Measurements from ENCODE around the gene PTHLH. TPM values are rescaled to one million over a fixed set of nuclear protein-coding genes. Genes with fewer than 3 reads are reported as not detected.

The PTHLH gene
- total RNA-seq, 1 donor from 2014 or later: 6.5 TPM

DNA sequence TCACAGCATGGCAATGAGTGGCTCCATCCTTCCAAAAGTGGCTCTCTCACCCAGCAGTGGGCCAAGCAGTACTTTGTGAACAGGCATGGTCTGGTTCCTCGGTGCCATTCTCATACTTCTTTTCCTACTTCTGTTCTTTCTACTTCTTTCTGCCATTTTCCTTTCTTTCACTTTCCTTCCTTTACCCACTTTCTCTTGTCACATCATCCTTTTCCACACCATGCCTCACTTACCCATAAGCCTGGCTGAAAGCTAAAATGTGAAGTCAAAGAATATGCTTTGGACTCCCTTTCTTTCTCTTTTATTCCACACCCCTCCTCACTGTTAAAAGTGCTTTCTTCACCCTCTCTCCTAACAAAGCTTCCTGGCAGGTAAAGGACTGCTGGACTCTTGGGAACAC, 57.0 kb downstream of the PTHLH start:
- H3K9me3 Mint-ChIP-seq: peaks cover 12% of the 10 kb centered on the region
- peaks cover 11% of the 10 kb centered on the region for H3K4me1 Mint-ChIP-seq
- H3K4me3 Mint-ChIP-seq: no peak overlapping the region
- no peak for TF ChIP-seq CTCF (IDR thresholded peaks at IDR 0.05; ENCODE audit: unreplicated experiment)
- H3K27ac Mint-ChIP-seq: no peak overlapping the region
- H3K27me3 Mint-ChIP-seq (ENCODE audit: low read depth): no peaks in the 10 kb centered on the region
- no peaks in the 10 kb centered on the region for H3K36me3 Mint-ChIP-seq
- DNase-seq (ENCODE audit: low spot score in 2 of 2, unreplicated experiment in 2 of 2): no peak

GRCh38 chr12:27915021-27915420, 57.5 kb downstream of the PTHLH start:
- H3K4me1 Mint-ChIP-seq: peaks cover 11% of the 10 kb centered on the region
- H3K9me3 Mint-ChIP-seq: peaks cover 12% of the 10 kb centered on the region
- H3K4me3 Mint-ChIP-seq: no peak overlapping the region
- TF ChIP-seq CTCF (IDR thresholded peaks at IDR 0.05; ENCODE audit: unreplicated experiment): no peak
- no peak for DNase-seq (ENCODE audit: low spot score in 2 of 2, unreplicated experiment in 2 of 2)
- no peak overlapping the region for H3K27ac Mint-ChIP-seq
- H3K36me3 Mint-ChIP-seq: no peaks in the 10 kb centered on the region
- H3K27me3 Mint-ChIP-seq (ENCODE audit: low read depth): no peaks in the 10 kb centered on the region

- no peak for TF ChIP-seq CTCF (IDR thresholded peaks at IDR 0.05; ENCODE audit: unreplicated experiment)
- Mint-ChIP-seq H3K27me3 (ENCODE audit: low read depth) (no peaks in the 10 kb centered on the region), H3K4me1 (peaks cover 7% of the 10 kb centered on the region), H3K9me3 (peaks cover 12% of the 10 kb centered on the region), H3K27ac (no peak overlapping the region), H3K4me3 (no peak overlapping the region), H3K36me3 (no peaks in the 10 kb centered on the region)
- DNase-seq (ENCODE audit: low spot score in 2 of 2, unreplicated experiment in 2 of 2): no peak
Observed at GRCh38 chr12:27913999-27914614, 58.4 kb downstream of the PTHLH start.

- peaks cover 5% of the 10 kb centered on the region for H3K4me1 Mint-ChIP-seq
- no peak overlapping the region for H3K27ac Mint-ChIP-seq
- H3K9me3 Mint-ChIP-seq: peaks cover 5% of the 10 kb centered on the region
- no peak for TF ChIP-seq CTCF (IDR thresholded peaks at IDR 0.05; ENCODE audit: unreplicated experiment)
- H3K27me3 Mint-ChIP-seq (ENCODE audit: low read depth): no peaks in the 10 kb centered on the region
- no peak overlapping the region for H3K4me3 Mint-ChIP-seq
- DNase-seq (ENCODE audit: low spot score in 2 of 2, unreplicated experiment in 2 of 2): no peak
- no peaks in the 10 kb centered on the region for H3K36me3 Mint-ChIP-seq
Observed at GRCh38 chr12:27911397-27911796, 61.1 kb downstream of the PTHLH start.

Other genes with a start within 250 kb of the PTHLH start
- gene KLHL42, start 192.5 kb downstream of the PTHLH start, total RNA-seq: 38.6 to 39.8 TPM (median 38.7 TPM) in 3 replicates
- 0.29 to 0.78 TPM (median 0.72 TPM) in 3 replicates for gene MANSC4, start 192.5 kb downstream of the PTHLH start, total RNA-seq
- gene CCDC91, start 217.7 kb upstream of the PTHLH start, total RNA-seq: 28.1 to 30.7 TPM (median 29.1 TPM) in 3 replicates